ENCODE results near the gene ELP6.

The ELP6 gene

DNA sequence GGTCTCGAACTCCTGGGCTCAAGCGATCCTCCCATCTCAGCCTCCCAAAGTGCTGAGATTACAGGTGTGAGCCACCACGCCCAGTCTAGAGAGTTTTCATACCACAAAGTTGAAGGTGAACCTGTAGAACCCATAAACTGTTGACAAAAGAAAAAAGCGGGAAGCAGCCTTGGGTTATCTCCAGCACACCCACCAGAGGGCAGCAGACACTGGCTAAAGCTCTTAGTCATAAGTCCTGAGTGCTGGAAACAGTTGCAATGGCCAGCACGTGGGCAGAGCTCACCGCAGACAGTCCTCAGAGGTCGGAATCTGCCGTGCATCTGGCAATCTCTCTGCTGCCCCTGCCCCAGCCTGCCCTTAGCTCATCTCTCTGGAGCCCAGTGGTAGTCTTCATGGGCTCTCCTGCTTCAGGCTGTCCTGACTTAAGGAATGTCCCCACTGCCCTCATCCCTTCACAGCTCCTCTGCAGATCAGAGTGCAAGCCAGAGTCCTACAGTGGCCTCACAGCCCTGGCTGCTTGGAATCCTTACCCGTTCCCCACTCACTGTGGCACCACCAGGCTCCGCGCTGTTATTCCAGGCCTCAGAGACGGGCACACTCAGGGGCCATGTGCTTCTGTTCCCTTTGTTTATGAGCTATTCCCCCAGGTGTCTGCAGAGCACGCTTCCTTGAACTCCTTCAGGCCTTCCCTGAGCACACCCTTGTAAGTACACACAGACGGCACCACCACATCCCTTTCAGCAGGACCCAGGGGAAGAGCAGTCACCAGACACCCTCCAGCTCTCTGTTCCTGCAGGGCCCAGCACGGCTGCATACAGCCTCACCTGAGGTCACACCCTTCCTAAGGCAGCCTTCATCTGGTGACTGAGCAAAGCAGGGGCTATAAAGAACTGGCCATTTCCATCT is 8.8 kb upstream of the ELP6 start:
- TF ChIP-seq POLR2AphosphoS5 (IDR thresholded peaks at IDR 0.05; ENCODE audit: low read depth, low read length): no peak
- TF ChIP-seq FOXP2 (optimal IDR thresholded peaks at IDR 0.05; ENCODE audit: borderline replicate concordance, extremely low read depth, extremely low read length, insufficient read depth): peak; percentile 28

- no peak for TF ChIP-seq FOXP2 (optimal IDR thresholded peaks at IDR 0.05; ENCODE audit: borderline replicate concordance, extremely low read depth, extremely low read length, insufficient read depth)
These were observed 7.2 kb upstream of the ELP6 start for GRCh38 chr3:47520756-47521155.

- TF ChIP-seq TAF1 (IDR thresholded peaks at IDR 0.05; ENCODE audit: borderline replicate concordance, insufficient read depth, low read length) (no peak), FOXP2 (optimal IDR thresholded peaks at IDR 0.05; ENCODE audit: borderline replicate concordance, extremely low read depth, extremely low read length, insufficient read depth) (no peak), POLR2AphosphoS5 (IDR thresholded peaks at IDR 0.05; ENCODE audit: low read depth, low read length) (no peak), SIN3A (IDR thresholded peaks at IDR 0.05; ENCODE audit: borderline replicate concordance, insufficient read depth, low read length) (no peak)
- TF ChIP-seq, protein P1, sequence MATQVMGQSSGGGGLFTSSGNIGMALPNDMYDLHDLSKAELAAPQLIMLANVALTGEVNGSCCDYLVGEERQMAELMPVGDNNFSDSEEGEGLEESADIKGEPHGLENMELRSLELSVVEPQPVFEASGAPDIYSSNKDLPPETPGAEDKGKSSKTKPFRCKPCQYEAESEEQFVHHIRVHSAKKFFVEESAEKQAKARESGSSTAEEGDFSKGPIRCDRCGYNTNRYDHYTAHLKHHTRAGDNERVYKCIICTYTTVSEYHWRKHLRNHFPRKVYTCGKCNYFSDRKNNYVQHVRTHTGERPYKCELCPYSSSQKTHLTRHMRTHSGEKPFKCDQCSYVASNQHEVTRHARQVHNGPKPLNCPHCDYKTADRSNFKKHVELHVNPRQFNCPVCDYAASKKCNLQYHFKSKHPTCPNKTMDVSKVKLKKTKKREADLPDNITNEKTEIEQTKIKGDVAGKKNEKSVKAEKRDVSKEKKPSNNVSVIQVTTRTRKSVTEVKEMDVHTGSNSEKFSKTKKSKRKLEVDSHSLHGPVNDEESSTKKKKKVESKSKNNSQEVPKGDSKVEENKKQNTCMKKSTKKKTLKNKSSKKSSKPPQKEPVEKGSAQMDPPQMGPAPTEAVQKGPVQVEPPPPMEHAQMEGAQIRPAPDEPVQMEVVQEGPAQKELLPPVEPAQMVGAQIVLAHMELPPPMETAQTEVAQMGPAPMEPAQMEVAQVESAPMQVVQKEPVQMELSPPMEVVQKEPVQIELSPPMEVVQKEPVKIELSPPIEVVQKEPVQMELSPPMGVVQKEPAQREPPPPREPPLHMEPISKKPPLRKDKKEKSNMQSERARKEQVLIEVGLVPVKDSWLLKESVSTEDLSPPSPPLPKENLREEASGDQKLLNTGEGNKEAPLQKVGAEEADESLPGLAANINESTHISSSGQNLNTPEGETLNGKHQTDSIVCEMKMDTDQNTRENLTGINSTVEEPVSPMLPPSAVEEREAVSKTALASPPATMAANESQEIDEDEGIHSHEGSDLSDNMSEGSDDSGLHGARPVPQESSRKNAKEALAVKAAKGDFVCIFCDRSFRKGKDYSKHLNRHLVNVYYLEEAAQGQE (IDR thresholded peaks at IDR 0.05; ENCODE audit: insufficient read depth in 1 of 2, low read depth in 2 of 2, low read length in 2 of 2): no peak
These were observed 4.4 kb upstream of the ELP6 start for GRCh38 chr3:47517937-47518336.

DNA sequence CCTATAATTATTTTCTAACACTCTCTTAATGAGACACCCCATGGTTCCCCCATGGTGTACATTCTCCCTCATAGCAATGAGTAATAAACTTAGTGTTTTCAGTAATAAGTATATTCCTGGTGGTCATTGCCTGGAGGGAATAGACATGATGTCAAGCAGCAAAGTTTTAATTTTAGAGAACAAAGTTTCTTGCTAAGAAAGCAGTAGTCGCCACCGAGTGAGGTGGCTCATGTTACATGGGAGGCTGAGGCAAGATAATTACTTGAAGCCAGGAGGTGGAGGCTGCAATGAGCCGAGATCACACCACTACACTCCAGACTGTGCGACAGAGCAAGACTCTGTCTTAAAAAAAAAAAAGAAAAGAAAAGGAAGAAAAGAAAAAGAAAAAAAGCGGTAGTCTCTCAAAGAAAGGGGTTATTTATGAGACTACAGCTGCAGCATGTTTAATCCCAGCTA is 2.4 kb upstream of the ELP6 start:
- TF ChIP-seq POLR2AphosphoS5 (IDR thresholded peaks at IDR 0.05; ENCODE audit: low read depth, low read length) (no peak), TAF1 (IDR thresholded peaks at IDR 0.05; ENCODE audit: borderline replicate concordance, insufficient read depth, low read length) (no peak), SIN3A (IDR thresholded peaks at IDR 0.05; ENCODE audit: borderline replicate concordance, insufficient read depth, low read length) (no peak), FOXP2 (optimal IDR thresholded peaks at IDR 0.05; ENCODE audit: borderline replicate concordance, extremely low read depth, extremely low read length, insufficient read depth) (no peak)
- TF ChIP-seq, protein P1 (IDR thresholded peaks at IDR 0.05; ENCODE audit: insufficient read depth in 1 of 2, low read depth in 2 of 2, low read length in 2 of 2): no peak

DNA sequence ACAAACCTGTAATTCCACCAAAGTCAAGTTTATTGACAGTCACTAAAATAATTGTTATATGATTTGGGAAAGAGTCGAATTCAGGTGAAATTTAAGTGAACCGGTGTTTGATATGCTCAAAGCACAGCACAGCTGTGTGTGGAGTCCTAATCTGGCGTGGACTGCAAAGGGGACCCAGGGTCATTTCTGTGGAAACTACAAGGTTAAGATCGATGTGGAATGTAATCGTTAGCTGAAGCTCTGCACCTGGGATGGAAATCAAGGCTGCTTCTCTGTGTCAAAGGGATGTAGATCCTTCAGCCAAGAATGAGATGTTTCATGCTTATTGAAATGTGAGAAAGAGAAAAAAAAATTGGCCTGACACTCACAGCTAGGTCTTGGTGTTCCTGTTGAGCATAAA is 1.6 kb upstream of the ELP6 start:
- TF ChIP-seq TAF1 (IDR thresholded peaks at IDR 0.05; ENCODE audit: borderline replicate concordance, insufficient read depth, low read length): no peak
- TF ChIP-seq, protein P1 (IDR thresholded peaks at IDR 0.05; ENCODE audit: insufficient read depth in 1 of 2, low read depth in 2 of 2, low read length in 2 of 2): no peak
- TF ChIP-seq POLR2AphosphoS5 (IDR thresholded peaks at IDR 0.05; ENCODE audit: low read depth, low read length): no peak
- no peak for TF ChIP-seq FOXP2 (optimal IDR thresholded peaks at IDR 0.05; ENCODE audit: borderline replicate concordance, extremely low read depth, extremely low read length, insufficient read depth)
- TF ChIP-seq SIN3A (IDR thresholded peaks at IDR 0.05; ENCODE audit: borderline replicate concordance, insufficient read depth, low read length): no peak

DNA sequence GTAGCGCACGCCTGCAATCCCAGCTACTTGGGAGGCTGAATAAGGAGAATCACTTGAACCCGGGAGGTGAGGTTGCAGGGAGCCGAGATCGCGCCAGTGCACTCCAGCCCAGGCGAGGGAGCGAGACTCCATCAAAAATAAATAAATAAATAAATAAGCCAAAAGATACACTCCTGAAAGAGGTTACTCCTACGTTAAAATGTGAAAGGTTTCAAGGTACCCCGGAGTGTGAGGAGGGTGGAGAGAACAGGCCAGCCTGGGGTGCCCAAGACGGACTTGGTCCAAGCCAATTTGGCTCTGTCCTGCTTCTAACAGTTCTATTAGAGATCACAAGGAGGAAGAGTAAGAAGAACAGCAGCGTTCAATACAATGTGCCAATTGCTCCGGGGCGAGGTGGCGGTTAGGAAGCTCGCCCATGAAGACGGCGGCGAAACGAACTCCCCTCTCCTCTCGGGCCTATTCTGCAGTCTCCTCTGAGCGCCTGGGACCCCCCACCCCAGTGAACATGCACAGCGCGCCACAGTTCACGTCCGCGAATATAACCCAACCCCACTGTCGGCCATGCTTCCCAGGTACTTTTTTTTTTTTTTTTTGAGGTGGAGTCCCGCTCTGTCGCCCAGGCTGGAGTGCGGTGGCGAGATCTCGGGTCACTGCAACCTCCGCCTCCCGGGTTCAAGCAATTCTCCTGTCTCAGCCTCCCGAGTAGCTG is 942 bp downstream of the ELP6 start:
- TF ChIP-seq TAF1 (IDR thresholded peaks at IDR 0.05; ENCODE audit: borderline replicate concordance, insufficient read depth, low read length) (no peak), SIN3A (IDR thresholded peaks at IDR 0.05; ENCODE audit: borderline replicate concordance, insufficient read depth, low read length) (no peak), POLR2AphosphoS5 (IDR thresholded peaks at IDR 0.05; ENCODE audit: low read depth, low read length) (no peak; the same call in 1 of the 2 replicates), FOXP2 (optimal IDR thresholded peaks at IDR 0.05; ENCODE audit: borderline replicate concordance, extremely low read depth, extremely low read length, insufficient read depth) (no peak)
- TF ChIP-seq, protein P1 (IDR thresholded peaks at IDR 0.05; ENCODE audit: insufficient read depth in 1 of 2, low read depth in 2 of 2, low read length in 2 of 2): no peak

Measured in PFSK-1 (cell line).